Measurements from ENCODE around the gene NOMO2.
"Not testable (repeated sequence)": the region's sequence is repeated elsewhere in the genome, so short reads cannot be mapped to it uniquely, and the experiment has no call there.

- not testable (repeated sequence) for TF ChIP-seq ZFP30 (CRISPR knock-in tag; IDR thresholded peaks at IDR 0.05); BACH2 (CRISPR knock-in tag; IDR thresholded peaks at IDR 0.05; ENCODE audit: borderline replicate concordance); ZFP3 (CRISPR knock-in tag; IDR thresholded peaks at IDR 0.05); PPARA (CRISPR knock-in tag; IDR thresholded peaks at IDR 0.05; ENCODE audit: borderline replicate concordance); PATZ1 (CRISPR knock-in tag; IDR thresholded peaks at IDR 0.05; ENCODE audit: borderline replicate concordance); ZNF8 (CRISPR knock-in tag; IDR thresholded peaks at IDR 0.05); RARB (CRISPR knock-in tag; IDR thresholded peaks at IDR 0.05); SNAI2 (CRISPR knock-in tag; IDR thresholded peaks at IDR 0.05); ESRRG (CRISPR knock-in tag; IDR thresholded peaks at IDR 0.05); CSDC2 (CRISPR knock-in tag; IDR thresholded peaks at IDR 0.05); CSRNP3 (CRISPR knock-in tag; IDR thresholded peaks at IDR 0.05); ARNTL (CRISPR knock-in tag; IDR thresholded peaks at IDR 0.05; ENCODE audit: borderline replicate concordance, low read depth); ZNF565 (CRISPR knock-in tag; conservative IDR thresholded peaks at IDR 0.05; ENCODE audit: low read depth); ISL1 (CRISPR knock-in tag; IDR thresholded peaks at IDR 0.05)
These were observed 41.8 kb upstream of the NOMO2 start for GRCh38 chr16:18603572-18604246.
